SKM-1 treated with dmso at 0.1 percent for 144 hours (cell line): Measurements from ENCODE around the gene SCAMP4.
"Not testable (repeated sequence)": the region's sequence is repeated elsewhere in the genome, so short reads cannot be mapped to it uniquely, and the experiment has no call there.

Experiments
- DNase-seq: peaks from one replicate; lab custom pipeline; 2025; ENCODE audit not compliant: unreplicated experiment; lab: John Stamatoyannopoulos, UW

The SCAMP4 gene

GRCh38 chr19:1882786-1883692 is 22.2 kb upstream of the SCAMP4 start:
- no peak for DNase-seq

GRCh38 chr19:1883784-1884183 is 21.4 kb upstream of the SCAMP4 start:
- no peak for DNase-seq

GRCh38 chr19:1884291-1884718 is 20.9 kb upstream of the SCAMP4 start:
- DNase-seq = no peak

- no peak for DNase-seq
These were observed 20.4 kb upstream of the SCAMP4 start for GRCh38 chr19:1884719-1885334.

GRCh38 chr19:1885398-1886119 is 19.6 kb upstream of the SCAMP4 start, which contains the start of gene ABHD17A:
ABHD17A (minus strand) TSS chr19:1885496; CDS start chr19:1881566, 3,930 bp downstream.
- peak; percentile 82 for DNase-seq

- not testable (repeated sequence) for DNase-seq
These were observed 18.8 kb upstream of the SCAMP4 start for GRCh38 chr19:1886360-1886759.

- DNase-seq = no peak
These were observed 16.8 kb upstream of the SCAMP4 start for GRCh38 chr19:1888385-1888784.

GRCh38 chr19:1889907-1890306 is 15.3 kb upstream of the SCAMP4 start:
- no peak for DNase-seq

GRCh38 chr19:1893791-1894190 is 11.4 kb upstream of the SCAMP4 start:
- no peak for DNase-seq

- no peak for DNase-seq
These were observed 8.7 kb upstream of the SCAMP4 start for GRCh38 chr19:1896508-1896907.

- DNase-seq = peak; percentile 43
These were observed 3.2 kb upstream of the SCAMP4 start for GRCh38 chr19:1901940-1902404.

GRCh38 chr19:1902923-1903322 is 2.3 kb upstream of the SCAMP4 start:
- DNase-seq = no peak

GRCh38 chr19:1904860-1905109 is 414 bp upstream of the SCAMP4 start:
- no peak for DNase-seq

GRCh38 chr19:1905863-1906375 is 720 bp downstream of the SCAMP4 start:
- no peak for DNase-seq

GRCh38 chr19:1906985-1907562 is 1.9 kb downstream of the SCAMP4 start:
- no peak for DNase-seq

- no peak for DNase-seq
These were observed 2.6 kb downstream of the SCAMP4 start for GRCh38 chr19:1907563-1908363.

GRCh38 chr19:1908364-1908678 is 3.1 kb downstream of the SCAMP4 start:
- DNase-seq = no peak

GRCh38 chr19:1909761-1910080 is 4.5 kb downstream of the SCAMP4 start:
- no peak for DNase-seq

- DNase-seq = no peak
These were observed 5.0 kb downstream of the SCAMP4 start for GRCh38 chr19:1910177-1910576.

GRCh38 chr19:1911098-1911497 is 5.9 kb downstream of the SCAMP4 start:
- DNase-seq = no peak

- DNase-seq = no peak
These were observed 6.8 kb downstream of the SCAMP4 start for GRCh38 chr19:1911995-1912394.
